Neural cell (in vitro differentiated cells): ENCODE results near the gene ARFGAP1. TPM values are rescaled to one million over a fixed set of nuclear protein-coding genes. Genes with fewer than 3 reads are reported as not detected.

Source experiments
- H2AFZ ChIP-seq: fragments of 200-600, 300-800 bp; sonication (generic), shearing (Covaris generic); 2 replicates; pipeline ENCODE4 v1.6.0; 2014; ENCODE audit warnings: low read depth, mild to moderate bottlenecking, antibody characterized with exemption, low read length, moderate library complexity
- H3F3A ChIP-seq: fragments of 200-600 bp; shearing (Covaris generic); 2 replicates; pipeline ENCODE4 v1.6.1; 2016; ENCODE audit warnings: mild to moderate bottlenecking, moderate library complexity, mixed read lengths, antibody characterized with exemption, low read length; ENCODE audit not compliant: insufficient read depth, poor library complexity, severe bottlenecking
- H3K27ac ChIP-seq: fragments of 200-600, 300-800 bp; sonication (generic), shearing (Covaris generic); 2 replicates; pipeline ENCODE4 v1.5.1; 2014; ENCODE audit warnings: mild to moderate bottlenecking, low read length, moderate library complexity
- H3K27me3 ChIP-seq: fragments of 300-800, 200-600 bp; sonication (generic), shearing (Covaris generic); 2 replicates; pipeline ENCODE4 v1.6.0; 2014; ENCODE audit warnings: mild to moderate bottlenecking, low read depth, low read length, moderate library complexity; ENCODE audit not compliant: insufficient read depth
- H3K36me3 ChIP-seq: fragments of 300-800, 200-600 bp; sonication (generic), shearing (Covaris generic); 2 replicates; pipeline ENCODE4 v1.5.1; 2014; ENCODE audit warnings: mild to moderate bottlenecking, antibody characterized with exemption, low read length, moderate library complexity; ENCODE audit not compliant: insufficient read depth
- H3K4me2 ChIP-seq: fragments of 300-800, 200-600 bp; sonication (generic), shearing (Covaris generic); 2 replicates; pipeline ENCODE4 v1.6.0; 2014; ENCODE audit warnings: mild to moderate bottlenecking, low read length
- H3K4me3 ChIP-seq: fragments of 300-800, 200-600 bp; sonication (generic), shearing (Covaris generic); 2 replicates; pipeline ENCODE4 v1.5.1; 2014; ENCODE audit warnings: mild to moderate bottlenecking, low read length, moderate library complexity
- H3K79me2 ChIP-seq: fragments of 200-600 bp; shearing (Covaris generic); replicated peaks from 2 replicates; pipeline ENCODE4 v1.6.0; 2014; ENCODE audit warnings: mild to moderate bottlenecking, low read length, moderate library complexity; ENCODE audit not compliant: insufficient read depth
- H3K9ac ChIP-seq: fragments of 300-800, 200-600 bp; sonication (generic), shearing (Covaris generic); 2 replicates; pipeline ENCODE4 v1.6.1; 2016; ENCODE audit warnings: mild to moderate bottlenecking, low read length, mixed read lengths
- H3K9me2 ChIP-seq: fragments of 200-600 bp; shearing (Covaris generic); 2 replicates; pipeline ENCODE4 v1.6.1; 2016; ENCODE audit warnings: mild to moderate bottlenecking, low read length, mixed read lengths; ENCODE audit not compliant: insufficient read depth
- H3K9me3 ChIP-seq: fragments of 200-600, 300-800 bp; sonication (generic), shearing (Covaris generic); 2 replicates; pipeline ENCODE4 v1.6.1; 2016; ENCODE audit warnings: mild to moderate bottlenecking, mixed run types, low read length, moderate library complexity, mixed read lengths
- H4K20me1 ChIP-seq: fragments of 200-600 bp; shearing (Covaris generic); 2 replicates; pipeline ENCODE4 v1.6.1; 2016; ENCODE audit warnings: mild to moderate bottlenecking, mixed run types; ENCODE audit not compliant: insufficient read depth
- EP300 ChIP-seq: fragments of 450-650 bp; conservative IDR thresholded peaks from 2 replicates; pipeline ENCODE4 v1.6.1; 2014; ENCODE audit warnings: antibody characterized with exemption, mild to moderate bottlenecking, moderate library complexity; ENCODE audit not compliant: poor library complexity, severe bottlenecking
- EZH2 ChIP-seq: fragments of 200-600, 300-800 bp; shearing (Covaris generic), sonication (generic); IDR thresholded peaks from 2 replicates; pipeline ENCODE4 v1.6.1; 2014; ENCODE audit warnings: antibody characterized with exemption, low read length, borderline replicate concordance, mild to moderate bottlenecking; ENCODE audit not compliant: insufficient read depth, poor library complexity, severe bottlenecking
- MXI1 ChIP-seq: fragments of 450-650 bp; conservative IDR thresholded peaks from 2 replicates; pipeline ENCODE4 v1.6.1; 2014; ENCODE audit warnings: antibody characterized with exemption, mild to moderate bottlenecking; ENCODE audit not compliant: poor library complexity, severe bottlenecking
- POLR2AphosphoS5 ChIP-seq: IDR thresholded peaks from 2 replicates; pipeline ENCODE4 v1.6.1; 2012
- RAD21 ChIP-seq: fragments of 450-650 bp; conservative IDR thresholded peaks from 2 replicates; pipeline ENCODE4 v1.6.1; 2014; ENCODE audit warnings: antibody characterized with exemption, mild to moderate bottlenecking, moderate library complexity
- SMC3 ChIP-seq: fragments of 450-650 bp; conservative IDR thresholded peaks from 2 replicates; pipeline ENCODE4 v1.6.1; 2014; ENCODE audit warnings: antibody characterized with exemption, mild to moderate bottlenecking, moderate library complexity; ENCODE audit not compliant: poor library complexity
- TAF1 ChIP-seq: IDR thresholded peaks from 2 replicates; pipeline ENCODE4 v1.6.1; 2012; ENCODE audit warnings: low read depth
- polyA plus RNA-seq: library from polyadenylated mRNA; depleted of rRNA; stranded (reverse); fragments of >200 nt; gene quantifications from 2 replicates; pipeline ENCODE4 v1.2.3, GENCODE V29; 2014
- TF ChIP-seq, protein P1 (sequence below): IDR thresholded peaks from 2 replicates; pipeline ENCODE4 v1.6.1; 2012; ENCODE audit warnings: borderline replicate concordance
- TF ChIP-seq, protein P2 (sequence below): fragments of 450-650 bp; IDR thresholded peaks from 2 replicates; pipeline ENCODE4 v1.5.1; 2014; ENCODE audit warnings: antibody characterized with exemption, mild to moderate bottlenecking, moderate library complexity; ENCODE audit not compliant: poor library complexity, severe bottlenecking

ARFGAP1 gene
- polyA plus RNA-seq, 1 donor from 2014 or later = 70.2 TPM

GRCh38 chr20:63233061-63233344 is 39.6 kb upstream of the ARFGAP1 start:
- no peaks in the 10 kb centered on the region for H3K27me3 ChIP-seq
- no peaks in the 10 kb centered on the region for H4K20me1 ChIP-seq
- no peaks in the 10 kb centered on the region for H3F3A ChIP-seq
- H3K4me3 ChIP-seq = no peak overlapping the region
- no peaks in the 10 kb centered on the region for H3K9me2 ChIP-seq
- no peaks in the 10 kb centered on the region for H3K36me3 ChIP-seq
- no peak overlapping the region for H3K9ac ChIP-seq
- H3K79me2 ChIP-seq = no peaks in the 10 kb centered on the region
- H2AFZ ChIP-seq = no peak overlapping the region
- no peak overlapping the region for H3K4me2 ChIP-seq
- H3K9me3 ChIP-seq = no peaks in the 10 kb centered on the region
- no peak overlapping the region for H3K27ac ChIP-seq
- TF ChIP-seq, protein P1, sequence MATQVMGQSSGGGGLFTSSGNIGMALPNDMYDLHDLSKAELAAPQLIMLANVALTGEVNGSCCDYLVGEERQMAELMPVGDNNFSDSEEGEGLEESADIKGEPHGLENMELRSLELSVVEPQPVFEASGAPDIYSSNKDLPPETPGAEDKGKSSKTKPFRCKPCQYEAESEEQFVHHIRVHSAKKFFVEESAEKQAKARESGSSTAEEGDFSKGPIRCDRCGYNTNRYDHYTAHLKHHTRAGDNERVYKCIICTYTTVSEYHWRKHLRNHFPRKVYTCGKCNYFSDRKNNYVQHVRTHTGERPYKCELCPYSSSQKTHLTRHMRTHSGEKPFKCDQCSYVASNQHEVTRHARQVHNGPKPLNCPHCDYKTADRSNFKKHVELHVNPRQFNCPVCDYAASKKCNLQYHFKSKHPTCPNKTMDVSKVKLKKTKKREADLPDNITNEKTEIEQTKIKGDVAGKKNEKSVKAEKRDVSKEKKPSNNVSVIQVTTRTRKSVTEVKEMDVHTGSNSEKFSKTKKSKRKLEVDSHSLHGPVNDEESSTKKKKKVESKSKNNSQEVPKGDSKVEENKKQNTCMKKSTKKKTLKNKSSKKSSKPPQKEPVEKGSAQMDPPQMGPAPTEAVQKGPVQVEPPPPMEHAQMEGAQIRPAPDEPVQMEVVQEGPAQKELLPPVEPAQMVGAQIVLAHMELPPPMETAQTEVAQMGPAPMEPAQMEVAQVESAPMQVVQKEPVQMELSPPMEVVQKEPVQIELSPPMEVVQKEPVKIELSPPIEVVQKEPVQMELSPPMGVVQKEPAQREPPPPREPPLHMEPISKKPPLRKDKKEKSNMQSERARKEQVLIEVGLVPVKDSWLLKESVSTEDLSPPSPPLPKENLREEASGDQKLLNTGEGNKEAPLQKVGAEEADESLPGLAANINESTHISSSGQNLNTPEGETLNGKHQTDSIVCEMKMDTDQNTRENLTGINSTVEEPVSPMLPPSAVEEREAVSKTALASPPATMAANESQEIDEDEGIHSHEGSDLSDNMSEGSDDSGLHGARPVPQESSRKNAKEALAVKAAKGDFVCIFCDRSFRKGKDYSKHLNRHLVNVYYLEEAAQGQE = no peak
- TF ChIP-seq MXI1 = no peak
- no peak for TF ChIP-seq EZH2
- no peak for TF ChIP-seq SMC3
- no peak for TF ChIP-seq TAF1
- TF ChIP-seq, protein P2, sequence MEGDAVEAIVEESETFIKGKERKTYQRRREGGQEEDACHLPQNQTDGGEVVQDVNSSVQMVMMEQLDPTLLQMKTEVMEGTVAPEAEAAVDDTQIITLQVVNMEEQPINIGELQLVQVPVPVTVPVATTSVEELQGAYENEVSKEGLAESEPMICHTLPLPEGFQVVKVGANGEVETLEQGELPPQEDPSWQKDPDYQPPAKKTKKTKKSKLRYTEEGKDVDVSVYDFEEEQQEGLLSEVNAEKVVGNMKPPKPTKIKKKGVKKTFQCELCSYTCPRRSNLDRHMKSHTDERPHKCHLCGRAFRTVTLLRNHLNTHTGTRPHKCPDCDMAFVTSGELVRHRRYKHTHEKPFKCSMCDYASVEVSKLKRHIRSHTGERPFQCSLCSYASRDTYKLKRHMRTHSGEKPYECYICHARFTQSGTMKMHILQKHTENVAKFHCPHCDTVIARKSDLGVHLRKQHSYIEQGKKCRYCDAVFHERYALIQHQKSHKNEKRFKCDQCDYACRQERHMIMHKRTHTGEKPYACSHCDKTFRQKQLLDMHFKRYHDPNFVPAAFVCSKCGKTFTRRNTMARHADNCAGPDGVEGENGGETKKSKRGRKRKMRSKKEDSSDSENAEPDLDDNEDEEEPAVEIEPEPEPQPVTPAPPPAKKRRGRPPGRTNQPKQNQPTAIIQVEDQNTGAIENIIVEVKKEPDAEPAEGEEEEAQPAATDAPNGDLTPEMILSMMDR = no peak
- TF ChIP-seq POLR2AphosphoS5 = no peak
- TF ChIP-seq EP300 = no peak
- no peak for TF ChIP-seq RAD21

GRCh38 chr20:63233924-63234323 is 38.7 kb upstream of the ARFGAP1 start:
- H4K20me1 ChIP-seq = no peaks in the 10 kb centered on the region
- no peak overlapping the region for H3K4me2 ChIP-seq
- H2AFZ ChIP-seq = no peak overlapping the region
- H3K79me2 ChIP-seq = no peaks in the 10 kb centered on the region
- no peak overlapping the region for H3K27ac ChIP-seq
- no peak overlapping the region for H3K4me3 ChIP-seq
- TF ChIP-seq, protein P2 = no peak
- TF ChIP-seq, protein P1 = no peak
- TF ChIP-seq EZH2 (no peak), RAD21 (no peak), TAF1 (no peak), MXI1 (no peak), SMC3 (no peak), EP300 (no peak), POLR2AphosphoS5 (no peak)
- H3F3A ChIP-seq = no peaks in the 10 kb centered on the region
- H3K9me3 ChIP-seq = no peaks in the 10 kb centered on the region
- H3K9ac ChIP-seq = no peak overlapping the region
- H3K27me3 ChIP-seq = no peaks in the 10 kb centered on the region
- no peaks in the 10 kb centered on the region for H3K9me2 ChIP-seq
- no peaks in the 10 kb centered on the region for H3K36me3 ChIP-seq
